Subcutaneous abdominal adipose tissue (tissue), 5 donors: Measurements from ENCODE around the gene MB.

Experiments used
- H3K27ac ChIP-seq: one replicate; pipeline ENCODE4 v1.7.0; 2013; ENCODE audit warnings: low read depth, mild to moderate bottlenecking, inconsistent platforms, low read length, moderate library complexity
- H3K27me3 ChIP-seq, 5 donors: one replicate each; pipeline ENCODE4 v1.7.0; 2013; ENCODE audit warnings: low read length in 5 of 5, inconsistent platforms in 1 of 5; ENCODE audit not compliant: control insufficient read depth in 5 of 5, insufficient read depth in 4 of 5
- H3K36me3 ChIP-seq, 5 donors: one replicate each; pipeline ENCODE4 v1.7.0; 2013; ENCODE audit warnings: low read length in 5 of 5; ENCODE audit not compliant: control insufficient read depth in 5 of 5, insufficient read depth in 5 of 5
- H3K4me1 ChIP-seq, 5 donors: one replicate each; pipeline ENCODE4 v1.7.0; 2013; ENCODE audit warnings: low read length in 5 of 5, mild to moderate bottlenecking in 3 of 5, moderate library complexity in 1 of 5; ENCODE audit not compliant: control insufficient read depth in 5 of 5, insufficient read depth in 5 of 5
- H3K4me3 ChIP-seq, 5 donors: one replicate each; pipeline ENCODE4 v1.7.0; 2013; ENCODE audit warnings: low read length in 5 of 5, low read depth in 1 of 5
- H3K9ac ChIP-seq, 5 donors: one replicate each; pipeline ENCODE4 v1.7.0; 2013; ENCODE audit warnings: low read length in 5 of 5, mild to moderate bottlenecking in 4 of 5, moderate library complexity in 3 of 5
- H3K9me3 ChIP-seq, 5 donors: one replicate each; pipeline ENCODE4 v1.7.0; 2013; ENCODE audit warnings: low read length in 5 of 5; ENCODE audit not compliant: control insufficient read depth in 5 of 5
- donor health status: healthy.
- donor health status: healthy.
- donor health status: healthy.
- donor health status: healthy.
- donor health status: healthy.

MB gene

GRCh38 chr22:35591714-35592417, 25.3 kb downstream of the MB start:
- Histone ChIP-seq H3K27me3 (no peaks in the 10 kb centered on the region), H3K4me3 (no peak overlapping the region), H3K9ac (peak overlapping the region in 3 of 5 donors; percentile 15 to 50 (median 16)), H3K4me1 (peaks cover 22 to 64% (median 49%) of the 10 kb centered on the region in 5 donors), H3K27ac (peak overlapping the region; percentile 80), H3K36me3 (no peaks in the 10 kb centered on the region), H3K9me3 (peaks cover 0 to 2% (median under 1%) of the 10 kb centered on the region in 5 donors)

GRCh38 chr22:35590634-35591295, 26.4 kb downstream of the MB start:
- Histone ChIP-seq H3K9ac (no peak overlapping the region), H3K4me1 (peaks cover 22 to 58% (median 50%) of the 10 kb centered on the region in 5 donors), H3K27me3 (no peaks in the 10 kb centered on the region), H3K36me3 (no peaks in the 10 kb centered on the region), H3K9me3 (peaks cover 0 to 6% (median 5%) of the 10 kb centered on the region in 5 donors), H3K27ac (no peak overlapping the region), H3K4me3 (no peak overlapping the region)

GRCh38 chr22:35589756-35590093, 27.4 kb downstream of the MB start:
- Histone ChIP-seq H3K27me3 (no peaks in the 10 kb centered on the region), H3K4me1 (peaks cover 22 to 56% (median 50%) of the 10 kb centered on the region in 5 donors), H3K27ac (peak overlapping the region; percentile 54), H3K9ac (no peak overlapping the region), H3K4me3 (no peak overlapping the region), H3K36me3 (no peaks in the 10 kb centered on the region), H3K9me3 (peaks cover 0 to 6% (median 5%) of the 10 kb centered on the region in 5 donors)

DNA sequence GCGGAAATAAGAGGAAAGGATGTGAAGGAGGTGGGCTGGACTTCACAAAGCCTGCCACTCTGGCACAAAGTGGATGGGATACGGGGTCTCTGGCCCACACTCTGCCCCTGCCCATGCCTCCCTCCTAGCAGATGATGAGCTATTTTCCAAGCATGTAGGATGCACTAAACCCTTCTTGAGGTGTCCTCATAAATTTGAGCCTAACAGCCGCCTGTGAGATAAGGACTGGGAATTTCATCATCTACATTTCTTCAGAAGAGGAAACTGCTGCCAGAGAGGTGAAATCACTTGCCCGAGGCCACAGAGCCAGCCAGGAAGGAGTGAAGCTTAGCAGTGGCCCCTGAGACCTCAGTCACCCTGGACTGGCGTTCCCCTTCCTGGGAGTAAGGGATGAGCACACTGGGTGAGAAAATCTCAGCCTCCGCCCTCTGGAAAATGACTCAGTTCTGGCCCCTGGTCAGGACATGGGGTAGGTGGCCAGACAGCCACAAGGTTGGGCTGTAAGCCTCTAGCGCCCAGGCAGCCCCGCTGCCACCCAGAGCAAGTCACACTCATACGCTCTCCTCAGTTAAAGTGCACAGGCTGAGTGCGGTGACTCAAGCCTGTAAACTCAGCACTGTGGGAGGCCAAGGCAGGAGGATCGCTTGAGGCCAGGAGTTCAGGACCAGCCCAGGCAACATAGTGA, 27.9 kb downstream of the MB start:
- Histone ChIP-seq H3K27me3 (no peaks in the 10 kb centered on the region), H3K9me3 (peaks cover 0 to 6% (median 5%) of the 10 kb centered on the region in 5 donors), H3K9ac (peak overlapping the region in 2 of 5 donors; percentile 7 to 34), H3K36me3 (no peaks in the 10 kb centered on the region), H3K4me3 (no peak overlapping the region), H3K4me1 (peaks cover 22 to 56% (median 50%) of the 10 kb centered on the region in 5 donors), H3K27ac (peak overlapping the region; percentile 54)

DNA sequence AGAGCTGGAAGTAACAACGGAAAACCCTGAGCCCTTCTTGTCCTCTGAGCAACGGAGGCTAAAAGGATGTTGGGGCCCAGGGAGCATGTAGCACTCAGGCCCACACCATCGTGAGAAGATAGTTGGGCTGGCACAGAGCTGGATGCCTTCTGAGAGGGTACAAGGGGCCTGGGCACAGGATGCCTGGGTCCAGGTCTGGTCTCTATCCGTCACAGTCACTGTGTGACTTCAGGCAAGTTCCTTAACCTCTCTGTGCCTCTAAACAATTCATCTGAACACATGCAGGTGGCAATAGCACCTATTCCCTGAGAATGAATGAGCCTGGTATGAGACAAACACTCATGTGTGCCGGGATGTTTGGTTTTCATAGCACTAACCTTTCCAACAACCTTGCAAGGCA, 29.2 kb downstream of the MB start:
- peaks cover 0 to 6% (median 5%) of the 10 kb centered on the region in 5 donors for H3K9me3 ChIP-seq
- H3K4me1 ChIP-seq, result peaks cover 22 to 46% (median 43%) of the 10 kb centered on the region in 5 donors
- H3K36me3 ChIP-seq, result no peaks in the 10 kb centered on the region
- peak overlapping the region; percentile 54 for H3K27ac ChIP-seq
- H3K4me3 ChIP-seq, result no peak overlapping the region
- H3K9ac ChIP-seq, result peak overlapping the region in 2 of 5 donors; percentile 8 to 34
- H3K27me3 ChIP-seq, result no peaks in the 10 kb centered on the region

DNA sequence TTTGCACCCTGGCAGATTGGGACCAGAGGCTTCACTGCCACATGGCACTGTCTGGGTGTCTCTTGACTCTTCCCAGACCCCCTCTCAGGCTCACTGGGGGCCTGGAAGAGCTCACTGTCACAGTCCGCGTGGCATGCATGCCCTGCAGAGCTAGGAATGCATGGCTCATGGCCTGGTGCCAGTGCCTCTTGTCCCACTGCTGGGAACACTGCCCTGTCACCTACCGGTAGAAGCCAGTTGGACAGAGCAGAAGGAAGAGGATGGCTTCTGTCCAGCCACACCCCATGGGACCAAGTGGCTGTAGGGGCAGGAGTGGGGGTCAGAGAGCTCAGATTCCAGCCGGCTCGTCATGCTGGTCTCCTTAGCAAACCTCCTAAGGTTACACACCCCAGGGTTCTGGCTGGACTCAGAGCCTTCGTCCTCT, 29.7 kb downstream of the MB start:
- Histone ChIP-seq H3K27ac (peak overlapping the region; percentile 54), H3K9me3 (peaks cover 0 to 6% (median 5%) of the 10 kb centered on the region in 5 donors), H3K4me1 (peaks cover 20 to 46% (median 38%) of the 10 kb centered on the region in 5 donors), H3K36me3 (no peaks in the 10 kb centered on the region), H3K9ac (peak overlapping the region in 1 of 5 donors; percentile 8), H3K4me3 (no peak overlapping the region), H3K27me3 (no peaks in the 10 kb centered on the region)

GRCh38 chr22:35586771-35587170, 30.4 kb downstream of the MB start:
- no peak overlapping the region for H3K27ac ChIP-seq
- H3K4me3 ChIP-seq, result no peak overlapping the region
- no peaks in the 10 kb centered on the region for H3K27me3 ChIP-seq
- peaks cover 0 to 6% (median 5%) of the 10 kb centered on the region in 5 donors for H3K9me3 ChIP-seq
- H3K36me3 ChIP-seq, result no peaks in the 10 kb centered on the region
- no peak overlapping the region for H3K9ac ChIP-seq
- H3K4me1 ChIP-seq, result peaks cover 22 to 39% (median 32%) of the 10 kb centered on the region in 5 donors

DNA sequence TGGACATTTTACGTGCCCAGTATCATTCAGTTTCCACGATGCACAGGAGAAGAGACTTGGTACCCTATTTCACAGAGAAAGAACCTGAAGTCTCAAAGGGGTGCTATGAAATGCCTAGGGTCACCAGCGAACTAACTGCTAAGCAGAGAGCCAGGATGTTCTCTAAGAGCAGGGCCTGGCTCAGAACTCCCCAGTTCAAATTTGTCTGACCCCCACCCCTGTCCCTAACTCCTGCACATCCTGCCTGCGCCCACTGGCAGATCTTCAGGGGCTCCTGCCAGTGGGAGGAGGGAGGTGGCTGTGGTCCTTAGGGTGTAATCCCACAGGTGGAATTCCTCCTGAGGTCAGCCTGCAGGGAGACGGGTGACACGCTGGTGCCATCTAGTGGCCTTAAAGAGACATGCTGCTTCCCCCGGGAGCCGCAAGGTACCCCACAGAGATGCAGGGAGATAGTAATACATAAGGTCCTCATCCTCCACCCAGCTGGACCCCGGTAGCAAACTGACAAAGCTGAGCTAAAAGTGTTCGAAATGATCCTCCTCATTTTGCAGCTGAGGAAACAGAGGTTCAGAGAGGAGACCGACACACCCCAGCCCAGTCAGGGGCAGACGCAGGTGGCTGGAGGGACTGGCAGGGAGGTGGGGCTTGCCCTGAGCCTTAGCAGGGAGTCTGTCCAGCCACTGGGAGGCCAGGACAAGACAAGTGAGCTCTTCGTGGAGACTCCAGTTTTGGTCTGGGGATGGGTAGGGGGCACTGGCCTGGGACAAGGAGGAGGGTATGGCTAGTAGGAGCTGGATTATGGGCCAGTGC, 34.1 kb downstream of the MB start:
- peaks cover 10 to 21% (median 17%) of the 10 kb centered on the region in 5 donors for H3K4me1 ChIP-seq
- H3K9ac ChIP-seq, result no peak overlapping the region
- H3K36me3 ChIP-seq, result no peaks in the 10 kb centered on the region
- H3K27me3 ChIP-seq, result no peaks in the 10 kb centered on the region
- no peak overlapping the region for H3K4me3 ChIP-seq
- H3K9me3 ChIP-seq, result peaks cover 0 to 6% (median 5%) of the 10 kb centered on the region in 5 donors
- no peak overlapping the region for H3K27ac ChIP-seq

DNA sequence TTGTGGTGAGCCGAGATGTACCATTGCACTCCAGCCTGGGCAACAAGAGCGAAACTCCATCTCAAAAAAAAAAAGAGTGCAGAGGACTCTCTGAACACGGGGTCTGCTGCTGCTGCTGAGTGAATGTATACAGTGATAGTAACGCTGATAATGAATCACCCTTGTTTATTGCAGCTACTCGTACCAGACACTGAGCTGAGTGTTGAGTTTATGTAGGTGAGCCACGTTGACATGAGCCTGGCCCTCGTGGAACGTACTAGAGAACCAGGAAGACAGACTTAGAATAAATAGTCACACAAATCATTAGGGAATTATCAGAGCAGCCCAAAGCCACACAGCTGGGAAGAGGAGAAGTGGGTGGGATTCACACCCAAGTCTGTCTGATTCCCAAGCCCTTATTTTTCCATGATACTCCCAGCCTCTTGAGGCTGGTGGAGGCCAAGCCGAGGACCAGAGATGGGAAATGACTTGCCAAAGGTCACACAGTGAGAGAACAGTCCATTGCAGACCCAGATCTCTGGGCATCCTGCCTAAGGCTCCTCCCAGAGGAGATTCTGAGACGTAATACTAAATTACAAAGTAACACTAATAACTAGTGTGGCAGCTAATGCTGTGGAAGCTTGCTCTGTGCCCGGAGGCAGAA, 34.8 kb downstream of the MB start:
- H3K36me3 ChIP-seq, result no peaks in the 10 kb centered on the region
- no peak overlapping the region for H3K9ac ChIP-seq
- H3K27ac ChIP-seq, result no peak overlapping the region

More for the DNA sequence above, 34.8 kb downstream of the MB start:
- Histone ChIP-seq H3K9me3 (peaks cover 0 to 6% (median 5%) of the 10 kb centered on the region in 5 donors), H3K4me3 (no peak overlapping the region), H3K27me3 (no peaks in the 10 kb centered on the region), H3K4me1 (peaks cover 3 to 13% (median 10%) of the 10 kb centered on the region in 5 donors)
